ENCODE results near the gene UBQLN1. TPM values are rescaled to one million over a fixed set of nuclear protein-coding genes. Genes with fewer than 3 reads are reported as not detected.

The UBQLN1 gene
- total and polyA plus RNA-seq, 9 of the 15 experiments (the other 6 are each of a cell fraction or from before 2014, with no cell fraction given) = 7.5 to 120 (median 52.8) TPM

GRCh38 chr9:83623679-83624076, 84.1 kb downstream of the UBQLN1 start (continued):
- TF ChIP-seq THRA (IDR thresholded peaks at IDR 0.05) (no peak), CXXC5 (CRISPR knock-in tag; IDR thresholded peaks at IDR 0.05) (no peak), NFXL1 (CRISPR knock-in tag; IDR thresholded peaks at IDR 0.05) (no peak), IRF9 (tag; IDR thresholded peaks at IDR 0.05) (no peak), THRAP3 (IDR thresholded peaks at IDR 0.05; ENCODE audit: borderline replicate concordance) (no peak), THRB (CRISPR knock-in tag; conservative IDR thresholded peaks at IDR 0.05) (no peak), JUNB (CRISPR knock-in tag; conservative IDR thresholded peaks at IDR 0.05) (no peak), CBX1 (IDR thresholded peaks at IDR 0.05; ENCODE audit: low read depth) (no peak), PCBP2 (IDR thresholded peaks at IDR 0.05; ENCODE audit: low read depth, low read length, poor library complexity, severe bottlenecking) (no peak), ARID2 (IDR thresholded peaks at IDR 0.05) (no peak), DMBX1 (CRISPR knock-in tag; IDR thresholded peaks at IDR 0.05; ENCODE audit: borderline replicate concordance) (no peak), NR2C2 (CRISPR knock-in tag; IDR thresholded peaks at IDR 0.05) (no peak), NR2C2 (tag; IDR thresholded peaks at IDR 0.05) (no peak), EP300 (IDR thresholded peaks at IDR 0.05; ENCODE audit: low read length) (0 out of 2 replicates have a peak, but pooled peaks have one; percentile 9), RBM34 (IDR thresholded peaks at IDR 0.05; ENCODE audit: borderline replicate concordance, insufficient read depth, low read length) (no peak), NKRF (IDR thresholded peaks at IDR 0.05; ENCODE audit: borderline replicate concordance) (no peak), TSHZ1 (CRISPR knock-in tag; IDR thresholded peaks at IDR 0.05) (no peak), PHTF2 (CRISPR knock-in tag; IDR thresholded peaks at IDR 0.05) (no peak), TSC22D4 (tag; IDR thresholded peaks at IDR 0.05) (no peak), ZNF133 (CRISPR knock-in tag; IDR thresholded peaks at IDR 0.05) (no peak), GTF2A2 (tag; IDR thresholded peaks at IDR 0.05) (no peak)

Measured in K562 (cell line).